LNCAP (cell line): ENCODE measurements around the gene SCP2.

Source experiments
- CTCF ChIP-seq: fragments of 450-650 bp; IDR thresholded peaks from 2 replicates; pipeline ENCODE4 v1.5.1; 2017; ENCODE audit warnings: mild to moderate bottlenecking

SCP2 gene

GRCh38 chr1:53022179-53022578 is 95.1 kb downstream of the SCP2 start:
- TF ChIP-seq CTCF, result no peak

GRCh38 chr1:53023546-53023945 is 96.5 kb downstream of the SCP2 start:
- TF ChIP-seq CTCF, result no peak

GRCh38 chr1:53024117-53024516 is 97.0 kb downstream of the SCP2 start:
- no peak for TF ChIP-seq CTCF

- no peak for TF ChIP-seq CTCF
Measured at GRCh38 chr1:53025034-53025768, 98.1 kb downstream of the SCP2 start.

- TF ChIP-seq CTCF, result no peak
Measured at GRCh38 chr1:53025769-53026112, 98.7 kb downstream of the SCP2 start.

- TF ChIP-seq CTCF, result no peak
Measured at GRCh38 chr1:53026254-53026653, 99.2 kb downstream of the SCP2 start.

- TF ChIP-seq CTCF, result no peak
Measured at GRCh38 chr1:53031732-53032131, 104.7 kb downstream of the SCP2 start.

- no peak for TF ChIP-seq CTCF
Measured at GRCh38 chr1:53037159-53037558, 110.1 kb downstream of the SCP2 start.
